HCT116 (cell line): ENCODE results near the gene GALNT18.

ENCODE experiments used
- EGR1 ChIP-seq: IDR thresholded peaks from 2 replicates; pipeline ENCODE4 v1.6.1; 2012; ENCODE audit warnings: low read depth
- EZH2 ChIP-seq: fragments of 200-600 bp; sonication (generic); IDR thresholded peaks from 2 replicates; pipeline ENCODE4 v1.6.1; 2017; ENCODE audit warnings: antibody characterized with exemption, mixed run types
- EZH2phosphoT487 ChIP-seq: fragments of 200-600 bp; IDR thresholded peaks from 2 replicates; pipeline ENCODE4 v1.6.1; 2018; ENCODE audit warnings: antibody characterized with exemption, borderline replicate concordance
- JUND ChIP-seq: IDR thresholded peaks from 2 replicates; pipeline ENCODE4 v1.6.1; 2012
- POLR2A ChIP-seq: IDR thresholded peaks from 2 replicates; pipeline ENCODE4 v1.7.0; 2011; ENCODE audit warnings: borderline replicate concordance; ENCODE audit not compliant: insufficient read depth, insufficient read length; ENCODE audit errors: extremely low read depth
- POLR2AphosphoS5 ChIP-seq: IDR thresholded peaks from 2 replicates; pipeline ENCODE4 v1.6.1; 2011; ENCODE audit warnings: mild to moderate bottlenecking, low read depth, low read length, moderate library complexity
- RAD21 ChIP-seq: IDR thresholded peaks from 2 replicates; pipeline ENCODE4 v1.6.1; 2012; ENCODE audit warnings: low read depth, mild to moderate bottlenecking
- SP1 ChIP-seq: IDR thresholded peaks from 2 replicates; pipeline ENCODE4 v1.6.1; 2012; ENCODE audit warnings: low read depth
- TCF7L2 ChIP-seq: IDR thresholded peaks from 2 replicates; pipeline ENCODE4 v1.7.0; 2011; ENCODE audit warnings: borderline replicate concordance, inconsistent platforms; ENCODE audit not compliant: insufficient read depth, insufficient read length; ENCODE audit errors: extremely low read depth
- ZBTB33 ChIP-seq: IDR thresholded peaks from 2 replicates; pipeline ENCODE4 v1.6.1; 2011; ENCODE audit warnings: mild to moderate bottlenecking, low read length, moderate library complexity; ENCODE audit not compliant: insufficient replicate concordance; ENCODE audit errors: extremely low read depth
- TF ChIP-seq, protein P1 (sequence below): IDR thresholded peaks from 2 replicates; pipeline ENCODE4 v1.6.1; 2012; ENCODE audit warnings: low read depth
- TF ChIP-seq, protein P2 (sequence below): IDR thresholded peaks from 2 replicates; pipeline ENCODE4 v1.6.1; 2012
- TF ChIP-seq, protein P3 (sequence below), 3 experiments: fragments of 200-600 bp in 1 of 3; sonication (generic) in 1 of 3; IDR thresholded peaks in 2 of 3; conservative IDR thresholded peaks in 1 of 3; 2 replicates each; pipeline ENCODE4 v1.5.1; 2012 to 2017; ENCODE audit warnings: low read depth in 2 of 3, low read length in 2 of 3, antibody characterized with exemption in 1 of 3, borderline replicate concordance in 1 of 3, control low read depth in 1 of 3, mild to moderate bottlenecking in 1 of 3, mixed read lengths in 1 of 3, mixed run types in 1 of 3, moderate library complexity in 1 of 3; ENCODE audit not compliant: insufficient read depth in 1 of 3

GRCh38 chr11:11663907-11664306 lies 42.1 kb upstream of the GALNT18 start:
- TF ChIP-seq, protein P1, sequence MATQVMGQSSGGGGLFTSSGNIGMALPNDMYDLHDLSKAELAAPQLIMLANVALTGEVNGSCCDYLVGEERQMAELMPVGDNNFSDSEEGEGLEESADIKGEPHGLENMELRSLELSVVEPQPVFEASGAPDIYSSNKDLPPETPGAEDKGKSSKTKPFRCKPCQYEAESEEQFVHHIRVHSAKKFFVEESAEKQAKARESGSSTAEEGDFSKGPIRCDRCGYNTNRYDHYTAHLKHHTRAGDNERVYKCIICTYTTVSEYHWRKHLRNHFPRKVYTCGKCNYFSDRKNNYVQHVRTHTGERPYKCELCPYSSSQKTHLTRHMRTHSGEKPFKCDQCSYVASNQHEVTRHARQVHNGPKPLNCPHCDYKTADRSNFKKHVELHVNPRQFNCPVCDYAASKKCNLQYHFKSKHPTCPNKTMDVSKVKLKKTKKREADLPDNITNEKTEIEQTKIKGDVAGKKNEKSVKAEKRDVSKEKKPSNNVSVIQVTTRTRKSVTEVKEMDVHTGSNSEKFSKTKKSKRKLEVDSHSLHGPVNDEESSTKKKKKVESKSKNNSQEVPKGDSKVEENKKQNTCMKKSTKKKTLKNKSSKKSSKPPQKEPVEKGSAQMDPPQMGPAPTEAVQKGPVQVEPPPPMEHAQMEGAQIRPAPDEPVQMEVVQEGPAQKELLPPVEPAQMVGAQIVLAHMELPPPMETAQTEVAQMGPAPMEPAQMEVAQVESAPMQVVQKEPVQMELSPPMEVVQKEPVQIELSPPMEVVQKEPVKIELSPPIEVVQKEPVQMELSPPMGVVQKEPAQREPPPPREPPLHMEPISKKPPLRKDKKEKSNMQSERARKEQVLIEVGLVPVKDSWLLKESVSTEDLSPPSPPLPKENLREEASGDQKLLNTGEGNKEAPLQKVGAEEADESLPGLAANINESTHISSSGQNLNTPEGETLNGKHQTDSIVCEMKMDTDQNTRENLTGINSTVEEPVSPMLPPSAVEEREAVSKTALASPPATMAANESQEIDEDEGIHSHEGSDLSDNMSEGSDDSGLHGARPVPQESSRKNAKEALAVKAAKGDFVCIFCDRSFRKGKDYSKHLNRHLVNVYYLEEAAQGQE, result no peak
- TF ChIP-seq, protein P2, sequence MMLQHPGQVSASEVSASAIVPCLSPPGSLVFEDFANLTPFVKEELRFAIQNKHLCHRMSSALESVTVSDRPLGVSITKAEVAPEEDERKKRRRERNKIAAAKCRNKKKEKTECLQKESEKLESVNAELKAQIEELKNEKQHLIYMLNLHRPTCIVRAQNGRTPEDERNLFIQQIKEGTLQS, result no peak
- TF ChIP-seq EZH2 (no peak), POLR2A (no peak), POLR2AphosphoS5 (no peak), SP1 (no peak), EZH2phosphoT487 (no peak), ZBTB33 (no peak), TCF7L2 (no peak), RAD21 (no peak), JUND (no peak), EGR1 (no peak)
- TF ChIP-seq, protein P3, sequence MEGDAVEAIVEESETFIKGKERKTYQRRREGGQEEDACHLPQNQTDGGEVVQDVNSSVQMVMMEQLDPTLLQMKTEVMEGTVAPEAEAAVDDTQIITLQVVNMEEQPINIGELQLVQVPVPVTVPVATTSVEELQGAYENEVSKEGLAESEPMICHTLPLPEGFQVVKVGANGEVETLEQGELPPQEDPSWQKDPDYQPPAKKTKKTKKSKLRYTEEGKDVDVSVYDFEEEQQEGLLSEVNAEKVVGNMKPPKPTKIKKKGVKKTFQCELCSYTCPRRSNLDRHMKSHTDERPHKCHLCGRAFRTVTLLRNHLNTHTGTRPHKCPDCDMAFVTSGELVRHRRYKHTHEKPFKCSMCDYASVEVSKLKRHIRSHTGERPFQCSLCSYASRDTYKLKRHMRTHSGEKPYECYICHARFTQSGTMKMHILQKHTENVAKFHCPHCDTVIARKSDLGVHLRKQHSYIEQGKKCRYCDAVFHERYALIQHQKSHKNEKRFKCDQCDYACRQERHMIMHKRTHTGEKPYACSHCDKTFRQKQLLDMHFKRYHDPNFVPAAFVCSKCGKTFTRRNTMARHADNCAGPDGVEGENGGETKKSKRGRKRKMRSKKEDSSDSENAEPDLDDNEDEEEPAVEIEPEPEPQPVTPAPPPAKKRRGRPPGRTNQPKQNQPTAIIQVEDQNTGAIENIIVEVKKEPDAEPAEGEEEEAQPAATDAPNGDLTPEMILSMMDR (IDR thresholded peaks at IDR 0.05 in 2 of 3, conservative IDR thresholded peaks at IDR 0.05 in 1 of 3; ENCODE audit: borderline replicate concordance in 1 of 3, insufficient read depth in 1 of 3, low read depth in 2 of 3, low read length in 2 of 3), result no peak
